Stimulated activated naive CD4-positive, alpha-beta T cell treated with Interleukin-2 at 50 U/mL for 16 hours (primary cell): ENCODE measurements around the gene OPN1MW2.
"Not testable (repeated sequence)": the region's sequence is repeated elsewhere in the genome, so short reads cannot be mapped to it uniquely, and the experiment has no call there.

Experiments
- DNase-seq: peaks from one replicate; lab custom pipeline; 2025; lab: John Stamatoyannopoulos, UW

OPN1MW2 gene

GRCh38 chrX:154219456-154219855 is at the start of gene OPN1MW2:
Gene OPN1MW2, plus strand, starts transcription at chrX:154219756. Its CDS starts 60 bp downstream, at chrX:154219816.
- DNase-seq = not testable (repeated sequence)

- DNase-seq = not testable (repeated sequence)
These were observed 47.0 kb upstream of the OPN1MW2 start for GRCh38 chrX:154172535-154172943.

- not testable (repeated sequence) for DNase-seq
These were observed 45.2 kb upstream of the OPN1MW2 start for GRCh38 chrX:154174356-154174755.

- not testable (repeated sequence) for DNase-seq
These were observed 37.3 kb upstream of the OPN1MW2 start, which contains the start of gene OPN1MW for GRCh38 chrX:154182296-154182695. Gene OPN1MW, plus strand, starts transcription at chrX:154182596. Its CDS starts 82 bp downstream, at chrX:154182678.

GRCh38 chrX:154183794-154184193 is 35.8 kb upstream of the OPN1MW2 start:
- not testable (repeated sequence) for DNase-seq

- not testable (repeated sequence) for DNase-seq
These were observed 26.7 kb upstream of the OPN1MW2 start for GRCh38 chrX:154192846-154193245.

GRCh38 chrX:154194316-154194715 is 25.2 kb upstream of the OPN1MW2 start:
- not testable (repeated sequence) for DNase-seq

- not testable (repeated sequence) for DNase-seq
These were observed 23.1 kb upstream of the OPN1MW2 start for GRCh38 chrX:154196466-154196865.

- not testable (repeated sequence) for DNase-seq
These were observed 9.7 kb upstream of the OPN1MW2 start for GRCh38 chrX:154209670-154210418.

GRCh38 chrX:154211057-154211456 is 8.5 kb upstream of the OPN1MW2 start:
- DNase-seq = not testable (repeated sequence)

GRCh38 chrX:154211499-154211898 is 8.1 kb upstream of the OPN1MW2 start:
- DNase-seq = not testable (repeated sequence)

- DNase-seq = not testable (repeated sequence)
These were observed 5.7 kb downstream of the OPN1MW2 start for GRCh38 chrX:154225292-154225691.

- DNase-seq = not testable (repeated sequence)
These were observed 7.2 kb downstream of the OPN1MW2 start for GRCh38 chrX:154226706-154227105.

GRCh38 chrX:154231443-154231842 is 11.9 kb downstream of the OPN1MW2 start:
- DNase-seq = not testable (repeated sequence)

GRCh38 chrX:154233620-154234019 is 14.1 kb downstream of the OPN1MW2 start:
- not testable (repeated sequence) for DNase-seq

- not testable (repeated sequence) for DNase-seq
These were observed 19.5 kb downstream of the OPN1MW2 start for GRCh38 chrX:154238939-154239559.

- DNase-seq = not testable (repeated sequence)
These were observed 20.5 kb downstream of the OPN1MW2 start for GRCh38 chrX:154239982-154240503.

- not testable (repeated sequence) for DNase-seq
These were observed 28.0 kb downstream of the OPN1MW2 start for GRCh38 chrX:154247377-154248045.

GRCh38 chrX:154248076-154248475 is 28.5 kb downstream of the OPN1MW2 start:
- DNase-seq = not testable (repeated sequence)

- not testable (repeated sequence) for DNase-seq
These were observed 37.7 kb downstream of the OPN1MW2 start, which contains the start of gene OPN1MW3 for GRCh38 chrX:154257282-154257681. Gene OPN1MW3, plus strand, starts transcription at chrX:154257582. Its CDS starts 38 bp downstream, at chrX:154257620.

- DNase-seq = not testable (repeated sequence)
These were observed 39.2 kb downstream of the OPN1MW2 start for GRCh38 chrX:154258711-154259110.

GRCh38 chrX:154263072-154263471 is 43.5 kb downstream of the OPN1MW2 start:
- not testable (repeated sequence) for DNase-seq
